Measurements from ENCODE around the gene PLET1. TPM values are rescaled to one million over a fixed set of nuclear protein-coding genes. Genes with fewer than 3 reads are reported as not detected.

PLET1 gene
- total RNA-seq, 4 donors from 2014 or later: not detected

- peaks cover 0 to 26% (median 0%) of the 10 kb centered on the region in 3 donors for H3K36me3 ChIP-seq
- no peaks in the 10 kb centered on the region for H3K27me3 ChIP-seq
- TF ChIP-seq POLR2A (IDR thresholded peaks at IDR 0.05): no peak
- TF ChIP-seq CTCF (IDR thresholded peaks at IDR 0.05): no peak
- no peaks in the 10 kb centered on the region for H3K4me1 ChIP-seq
- 81 to 88% methylated on average over 2 of the region's 2 CpGs for WGBS, 2 donors
- H3K4me3 ChIP-seq: no peak overlapping the region
- no peaks in the 10 kb centered on the region for H3K9me3 ChIP-seq
- no peak overlapping the region for H3K27ac ChIP-seq
- DNase-seq (ENCODE audit: low spot score in 2 of 2): no peak
Measured at GRCh38 chr11:112248201-112248600, 12.5 kb downstream of the PLET1 start.

GRCh38 chr11:112247201-112247600 is 13.5 kb downstream of the PLET1 start:
- TF ChIP-seq EP300 (IDR thresholded peaks at IDR 0.05) (no peak), CTCF (IDR thresholded peaks at IDR 0.05) (no peak), POLR2A (IDR thresholded peaks at IDR 0.05) (no peak)
- no peaks in the 10 kb centered on the region for H3K4me1 ChIP-seq
- DNase-seq (ENCODE audit: low spot score in 2 of 2): no peak
- no peaks in the 10 kb centered on the region for H3K9me3 ChIP-seq
- no peak overlapping the region for H3K4me3 ChIP-seq
- no peaks in the 10 kb centered on the region for H3K27me3 ChIP-seq
- WGBS, 2 donors: 69 to 70% methylated on average over 4 of the region's 4 CpGs
- no peak overlapping the region for H3K27ac ChIP-seq
- H3K36me3 ChIP-seq: peaks cover 0 to 32% (median 0%) of the 10 kb centered on the region in 3 donors

GRCh38 chr11:112241486-112241885 is 19.2 kb downstream of the PLET1 start:
- Histone ChIP-seq H3K36me3 (peaks cover 0 to 74% (median 8%) of the 10 kb centered on the region in 3 donors), H3K27me3 (no peaks in the 10 kb centered on the region), H3K9me3 (no peaks in the 10 kb centered on the region), H3K4me3 (no peak overlapping the region), H3K27ac (peak overlapping the region in 2 of 4 donors; percentile 34 to 52), H3K4me1 (peaks cover 0 to 10% (median 0%) of the 10 kb centered on the region in 4 donors)
- peak in 1 of 2 donors; percentile 23 for DNase-seq (ENCODE audit: low spot score in 2 of 2)
- TF ChIP-seq POLR2A (IDR thresholded peaks at IDR 0.05) (no peak), CTCF (IDR thresholded peaks at IDR 0.05) (no peak), EP300 (IDR thresholded peaks at IDR 0.05) (peak in 1 of 2 donors; percentile 63)
- 56 to 58% methylated on average over 3 of the region's 3 CpGs for WGBS, 2 donors

GRCh38 chr11:112238041-112238440 is 22.6 kb downstream of the PLET1 start:
- WGBS, 2 donors: 72 to 78% methylated on average over 3 of the region's 3 CpGs
- H3K36me3 ChIP-seq: peaks cover 0 to 97% (median 8%) of the 10 kb centered on the region in 3 donors
- H3K4me1 ChIP-seq: peaks cover 0 to 10% (median 0%) of the 10 kb centered on the region in 4 donors
- TF ChIP-seq POLR2A (IDR thresholded peaks at IDR 0.05) (no peak), CTCF (IDR thresholded peaks at IDR 0.05) (no peak), EP300 (IDR thresholded peaks at IDR 0.05) (no peak)
- H3K9me3 ChIP-seq: no peaks in the 10 kb centered on the region
- H3K27me3 ChIP-seq: no peaks in the 10 kb centered on the region
- no peak overlapping the region for H3K4me3 ChIP-seq
- H3K27ac ChIP-seq: no peak overlapping the region
- DNase-seq (ENCODE audit: low spot score in 2 of 2): no peak

GRCh38 chr11:112237451-112237850 is 23.2 kb downstream of the PLET1 start:
- H3K27ac ChIP-seq: no peak overlapping the region
- H3K4me1 ChIP-seq: peaks cover 0 to 10% (median 0%) of the 10 kb centered on the region in 4 donors
- peaks cover 0 to 97% (median 8%) of the 10 kb centered on the region in 3 donors for H3K36me3 ChIP-seq
- H3K9me3 ChIP-seq: no peaks in the 10 kb centered on the region
- 95 to 96% methylated on average over 4 of the region's 4 CpGs for WGBS, 2 donors
- no peak for DNase-seq (ENCODE audit: low spot score in 2 of 2)
- no peaks in the 10 kb centered on the region for H3K27me3 ChIP-seq
- no peak overlapping the region for H3K4me3 ChIP-seq
- TF ChIP-seq POLR2A (IDR thresholded peaks at IDR 0.05): no peak
- TF ChIP-seq CTCF (IDR thresholded peaks at IDR 0.05): no peak
- TF ChIP-seq EP300 (IDR thresholded peaks at IDR 0.05): no peak

Measured in tibial nerve (tissue), 4 donors.